Activated naive CD8-positive, alpha-beta T cell treated with anti-CD3 and anti-CD28 coated beads, Interleukin-2, amount 50 U/mL, for 24 hours (primary cell): Measurements from ENCODE around the gene NCKIPSD.
A peak's percentile ranks its signal among the peaks of the same experiment; 100 is the strongest.

Source experiments
- ATAC-seq: fragments of 150-1000 bp; cut with Tn5 transposase; one replicate; pipeline ENCODE4 v1.10.0; 2021
- DNase-seq: peaks from one replicate; pipeline ENCODE4 v3.0.0; 2021
- H3K27ac Mint-ChIP-seq: one replicate; pipeline ENCODE4 v1.8.0; 2021; ENCODE audit warnings: mild to moderate bottlenecking, mixed read lengths
- H3K27me3 Mint-ChIP-seq: one replicate; pipeline ENCODE4 v1.8.0; 2021; ENCODE audit warnings: mixed read lengths
- H3K36me3 Mint-ChIP-seq: one replicate; pipeline ENCODE4 v1.8.0; 2021; ENCODE audit warnings: low read depth, mixed read lengths
- H3K4me1 Mint-ChIP-seq: one replicate; pipeline ENCODE4 v1.8.0; 2021; ENCODE audit warnings: mixed read lengths
- H3K4me3 Mint-ChIP-seq: one replicate; pipeline ENCODE4 v1.8.0; 2021; ENCODE audit warnings: mild to moderate bottlenecking, moderate library complexity, mixed read lengths
- H3K9me3 Mint-ChIP-seq: one replicate; pipeline ENCODE4 v1.8.0; 2021; ENCODE audit warnings: mixed read lengths

The NCKIPSD gene

GRCh38 chr3:48708481-48708889, 22.8 kb upstream of the NCKIPSD start:
- Mint-ChIP-seq H3K4me1 (peaks cover 55% of the 10 kb centered on the region), H3K27ac (peak overlapping the region; percentile 54), H3K4me3 (no peak overlapping the region), H3K27me3 (no peaks in the 10 kb centered on the region), H3K36me3 (peaks cover 37% of the 10 kb centered on the region), H3K9me3 (no peaks in the 10 kb centered on the region)
- ATAC-seq (peak; percentile 64), DNase-seq (no peak)

GRCh38 chr3:48707157-48707556, 21.4 kb upstream of the NCKIPSD start:
- no peak overlapping the region for H3K4me3 Mint-ChIP-seq

GRCh38 chr3:48702320-48702920, 16.7 kb upstream of the NCKIPSD start:
- DNase-seq (no peak), ATAC-seq (no peak)
- peaks cover 29% of the 10 kb centered on the region for H3K36me3 Mint-ChIP-seq
- H3K9me3 Mint-ChIP-seq: no peaks in the 10 kb centered on the region
- peaks cover 39% of the 10 kb centered on the region for H3K4me1 Mint-ChIP-seq
- no peaks in the 10 kb centered on the region for H3K27me3 Mint-ChIP-seq
- no peak overlapping the region for H3K4me3 Mint-ChIP-seq
- H3K27ac Mint-ChIP-seq: peak overlapping the region; percentile 8

More at GRCh38 chr3:48707157-48707556, 21.4 kb upstream of the NCKIPSD start:
- H3K4me1 Mint-ChIP-seq: peaks cover 56% of the 10 kb centered on the region
- H3K9me3 Mint-ChIP-seq: no peaks in the 10 kb centered on the region
- ATAC-seq (no peak), DNase-seq (no peak)
- no peaks in the 10 kb centered on the region for H3K27me3 Mint-ChIP-seq
- peaks cover 43% of the 10 kb centered on the region for H3K36me3 Mint-ChIP-seq
- no peak overlapping the region for H3K27ac Mint-ChIP-seq

- ATAC-seq (no peak), DNase-seq (no peak)
- peaks cover 27% of the 10 kb centered on the region for H3K36me3 Mint-ChIP-seq
- peaks cover 42% of the 10 kb centered on the region for H3K4me1 Mint-ChIP-seq
- H3K9me3 Mint-ChIP-seq: no peaks in the 10 kb centered on the region
- H3K4me3 Mint-ChIP-seq: no peak overlapping the region
- H3K27ac Mint-ChIP-seq: no peak overlapping the region
- H3K27me3 Mint-ChIP-seq: no peaks in the 10 kb centered on the region
Measured at GRCh38 chr3:48700731-48701405, 15.2 kb upstream of the NCKIPSD start.

- H3K4me1 Mint-ChIP-seq: peaks cover 37% of the 10 kb centered on the region
- no peak overlapping the region for H3K27ac Mint-ChIP-seq
Measured at GRCh38 chr3:48698891-48699290, 13.2 kb upstream of the NCKIPSD start.

GRCh38 chr3:48697952-48698351, 12.2 kb upstream of the NCKIPSD start:
- Mint-ChIP-seq H3K4me3 (no peak overlapping the region), H3K27ac (no peak overlapping the region), H3K36me3 (peaks cover 24% of the 10 kb centered on the region), H3K4me1 (peaks cover 34% of the 10 kb centered on the region), H3K27me3 (no peaks in the 10 kb centered on the region), H3K9me3 (no peaks in the 10 kb centered on the region)
- DNase-seq (no peak), ATAC-seq (no peak)

More at GRCh38 chr3:48698891-48699290, 13.2 kb upstream of the NCKIPSD start:
- no peaks in the 10 kb centered on the region for H3K27me3 Mint-ChIP-seq
- no peak overlapping the region for H3K4me3 Mint-ChIP-seq
- no peaks in the 10 kb centered on the region for H3K9me3 Mint-ChIP-seq
- DNase-seq: no peak
- no peak for ATAC-seq
- peaks cover 25% of the 10 kb centered on the region for H3K36me3 Mint-ChIP-seq

- peak overlapping the region; percentile 0 for H3K27ac Mint-ChIP-seq
- ATAC-seq: no peak
- H3K4me1 Mint-ChIP-seq: peaks cover 25% of the 10 kb centered on the region
- no peak overlapping the region for H3K4me3 Mint-ChIP-seq
- H3K27me3 Mint-ChIP-seq: no peaks in the 10 kb centered on the region
- H3K36me3 Mint-ChIP-seq: peaks cover 27% of the 10 kb centered on the region
- no peaks in the 10 kb centered on the region for H3K9me3 Mint-ChIP-seq
- DNase-seq: no peak
Measured at GRCh38 chr3:48696601-48697000, 10.9 kb upstream of the NCKIPSD start.

- no peak overlapping the region for H3K4me3 Mint-ChIP-seq
- no peaks in the 10 kb centered on the region for H3K9me3 Mint-ChIP-seq
- no peak for ATAC-seq
- H3K27ac Mint-ChIP-seq: peak overlapping the region; percentile 0
- peaks cover 23% of the 10 kb centered on the region for H3K4me1 Mint-ChIP-seq
- H3K36me3 Mint-ChIP-seq: peaks cover 30% of the 10 kb centered on the region
- no peak for DNase-seq
- H3K27me3 Mint-ChIP-seq: no peaks in the 10 kb centered on the region
Measured at GRCh38 chr3:48696156-48696555, 10.4 kb upstream of the NCKIPSD start.

GRCh38 chr3:48695393-48695753, 9.7 kb upstream of the NCKIPSD start:
- peaks cover 20% of the 10 kb centered on the region for H3K4me1 Mint-ChIP-seq
- H3K27me3 Mint-ChIP-seq: no peaks in the 10 kb centered on the region
- no peak for ATAC-seq
- H3K4me3 Mint-ChIP-seq: no peak overlapping the region
- H3K9me3 Mint-ChIP-seq: no peaks in the 10 kb centered on the region
- H3K27ac Mint-ChIP-seq: no peak overlapping the region
- DNase-seq: no peak
- H3K36me3 Mint-ChIP-seq: peaks cover 33% of the 10 kb centered on the region

GRCh38 chr3:48694610-48695392, 9.1 kb upstream of the NCKIPSD start:
- ATAC-seq (no peak), DNase-seq (no peak)
- H3K36me3 Mint-ChIP-seq: peaks cover 36% of the 10 kb centered on the region
- H3K27ac Mint-ChIP-seq: peak overlapping the region; percentile 73
- no peaks in the 10 kb centered on the region for H3K27me3 Mint-ChIP-seq
- H3K4me3 Mint-ChIP-seq: no peak overlapping the region
- H3K4me1 Mint-ChIP-seq: peaks cover 16% of the 10 kb centered on the region
- no peaks in the 10 kb centered on the region for H3K9me3 Mint-ChIP-seq

- DNase-seq: no peak
- Mint-ChIP-seq H3K9me3 (no peaks in the 10 kb centered on the region), H3K4me3 (no peak overlapping the region), H3K27me3 (no peaks in the 10 kb centered on the region), H3K36me3 (peaks cover 29% of the 10 kb centered on the region), H3K27ac (no peak overlapping the region), H3K4me1 (peaks cover 12% of the 10 kb centered on the region)
- ATAC-seq: no peak
Measured at GRCh38 chr3:48693826-48694225, 8.1 kb upstream of the NCKIPSD start.

- Mint-ChIP-seq H3K36me3 (peaks cover 29% of the 10 kb centered on the region), H3K27me3 (no peaks in the 10 kb centered on the region), H3K9me3 (no peaks in the 10 kb centered on the region), H3K4me3 (no peak overlapping the region), H3K4me1 (peaks cover 9% of the 10 kb centered on the region), H3K27ac (no peak overlapping the region)
- DNase-seq (no peak), ATAC-seq (peak; percentile 19)
Measured at GRCh38 chr3:48692551-48692950, 6.8 kb upstream of the NCKIPSD start.

GRCh38 chr3:48690846-48691458, 5.2 kb upstream of the NCKIPSD start:
- ATAC-seq: no peak
- Mint-ChIP-seq H3K27ac (no peak overlapping the region), H3K9me3 (no peaks in the 10 kb centered on the region), H3K4me3 (no peak overlapping the region), H3K36me3 (peaks cover 31% of the 10 kb centered on the region), H3K4me1 (peaks cover 6% of the 10 kb centered on the region), H3K27me3 (no peaks in the 10 kb centered on the region)
- DNase-seq: no peak

- peaks cover 30% of the 10 kb centered on the region for H3K36me3 Mint-ChIP-seq
- H3K27me3 Mint-ChIP-seq: no peaks in the 10 kb centered on the region
- H3K27ac Mint-ChIP-seq: no peak overlapping the region
- ATAC-seq: no peak
- H3K4me3 Mint-ChIP-seq: no peak overlapping the region
- DNase-seq: no peak
- peaks cover 9% of the 10 kb centered on the region for H3K4me1 Mint-ChIP-seq
- H3K9me3 Mint-ChIP-seq: no peaks in the 10 kb centered on the region
Measured at GRCh38 chr3:48689384-48689783, 3.7 kb upstream of the NCKIPSD start.

- Mint-ChIP-seq H3K27ac (no peak overlapping the region), H3K9me3 (no peaks in the 10 kb centered on the region), H3K36me3 (peaks cover 30% of the 10 kb centered on the region), H3K4me3 (no peak overlapping the region), H3K27me3 (no peaks in the 10 kb centered on the region), H3K4me1 (peaks cover 15% of the 10 kb centered on the region)
- ATAC-seq: no peak
- no peak for DNase-seq
Measured at GRCh38 chr3:48688737-48689075, 3.0 kb upstream of the NCKIPSD start.
